Activated CD8-positive, alpha-beta T cell treated with anti-CD3 and anti-CD28 coated beads for 36 hours (primary cell): ENCODE results near the gene UBE3B. TPM values are rescaled to one million over a fixed set of nuclear protein-coding genes. Genes with fewer than 3 reads are reported as not detected.

ENCODE experiments used
- ATAC-seq: fragments of 200-7000 bp; cut with Tn5 transposase; one replicate; pipeline ENCODE4 v1.10.0; 2021; ENCODE audit warnings: mild to moderate bottlenecking, moderate library complexity
- CTCF ChIA-PET: fragments of 350-600 bp; sonication (Branson Sonifier 250); formaldehyde crosslinking; loops from one replicate; lab custom pipeline; 2021; ENCODE audit warnings: antibody characterized with exemption; lab: Charles Lee
- POLR2A ChIA-PET: fragments of 350-600 bp; sonication (Branson Sonifier 250); formaldehyde crosslinking; loops from one replicate; lab custom pipeline; 2021; ENCODE audit warnings: antibody characterized with exemption; lab: Charles Lee
- DNase-seq: peaks from one replicate; pipeline ENCODE4 v3.0.0-alpha.2; 2020
- H3K27ac Mint-ChIP-seq: one replicate; pipeline ENCODE4 v1.8.0; 2021; ENCODE audit warnings: mild to moderate bottlenecking, mixed read lengths
- H3K27me3 Mint-ChIP-seq: one replicate; pipeline ENCODE4 v1.8.0; 2021; ENCODE audit warnings: mixed read lengths
- H3K36me3 Mint-ChIP-seq: one replicate; pipeline ENCODE4 v1.8.0; 2021; ENCODE audit warnings: low read depth, mixed read lengths
- H3K4me1 Mint-ChIP-seq: one replicate; pipeline ENCODE4 v1.8.0; 2021; ENCODE audit warnings: low read depth, mixed read lengths
- H3K4me3 Mint-ChIP-seq: one replicate; pipeline ENCODE4 v1.8.0; 2021; ENCODE audit warnings: mild to moderate bottlenecking, moderate library complexity, mixed read lengths
- H3K9me3 Mint-ChIP-seq: one replicate; pipeline ENCODE4 v1.8.0; 2021; ENCODE audit warnings: mixed read lengths
- CTCF ChIP-seq: fragments of 200-600 bp; IDR thresholded peaks from one replicate; pipeline ENCODE4 v1.8.0; 2022; ENCODE audit warnings: antibody characterized with exemption, mild to moderate bottlenecking
- intact Hi-C: fragments of 100-400 bp; cut with micrococcal nuclease; formaldehyde crosslinking; loops from one replicate; pipeline ENCODE4 v1.10.0; 2022
- total RNA-seq, 2 experiments: library from RNA; stranded (reverse); gene quantifications; one replicate each; pipeline ENCODE4 v1.2.3, GENCODE V29; 2021

Gene UBE3B
- total RNA-seq, 2 experiments from 2014 or later = 22.5 to 24.9 TPM

DNA sequence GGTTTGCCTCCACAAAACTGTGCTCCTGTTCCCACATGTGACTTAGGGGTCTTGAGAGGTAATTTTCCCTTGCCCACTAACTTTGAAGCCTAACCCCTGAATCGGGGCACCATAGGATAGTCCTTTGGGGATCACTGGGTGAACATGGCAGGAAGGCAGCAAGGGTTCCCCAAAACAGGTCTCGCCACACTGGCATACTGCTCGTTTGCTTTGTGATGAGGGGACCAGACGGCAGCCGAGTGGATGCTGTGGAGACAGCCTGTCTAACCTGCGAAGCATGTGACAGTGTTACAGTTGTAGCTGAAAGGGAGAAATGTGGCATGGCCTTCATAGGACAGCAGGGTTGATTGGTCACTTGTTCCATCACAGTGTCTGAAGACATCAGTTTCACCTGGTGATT is 42.4 kb downstream of the UBE3B start:
- Mint-ChIP-seq H3K4me1 (no peaks in the 10 kb centered on the region), H3K9me3 (no peaks in the 10 kb centered on the region), H3K27ac (no peak overlapping the region), H3K27me3 (no peaks in the 10 kb centered on the region), H3K4me3 (no peak overlapping the region), H3K36me3 (peaks cover 22% of the 10 kb centered on the region)
- no peak for DNase-seq
- intact Hi-C loops = loop anchor here (5.0 kb wide), 1 partner anchor 258 kb away; no protein-coding TSS in a partner anchor
- ATAC-seq = no peak
- no peak for TF ChIP-seq CTCF
- POLR2A ChIA-PET = no interaction called here
- CTCF ChIA-PET = interaction anchor here (0.6 to 6.7 kb wide), 15 partner anchors 11 to 580 kb away, joined by 3 to 53 read pairs (median 3); partner anchors contain the start of gene MVK

- Mint-ChIP-seq H3K4me1 (no peaks in the 10 kb centered on the region), H3K4me3 (no peak overlapping the region), H3K27ac (no peak overlapping the region), H3K9me3 (no peaks in the 10 kb centered on the region), H3K36me3 (peaks cover 20% of the 10 kb centered on the region), H3K27me3 (no peaks in the 10 kb centered on the region)
- intact Hi-C loops = no loop called here
- ChIA-PET CTCF (interaction anchor here (2.6 to 6.7 kb wide), 2 partner anchors 254 to 323 kb away, joined by 9 to 53 read pairs; no protein-coding TSS in a partner anchor), POLR2A (no interaction called here)
- DNase-seq = no peak
- TF ChIP-seq CTCF = no peak
- ATAC-seq = no peak
These were observed 44.4 kb downstream of the UBE3B start for GRCh38 chr12:109521831-109522230.

- Mint-ChIP-seq H3K27me3 (no peaks in the 10 kb centered on the region), H3K27ac (no peak overlapping the region), H3K9me3 (no peaks in the 10 kb centered on the region), H3K4me1 (no peaks in the 10 kb centered on the region), H3K36me3 (peaks cover 12% of the 10 kb centered on the region), H3K4me3 (no peak overlapping the region)
- no peak for DNase-seq
- ATAC-seq = no peak
- no peak for TF ChIP-seq CTCF
- intact Hi-C loops = no loop called here
- ChIA-PET POLR2A (no interaction called here), CTCF (interaction anchor here (1.9 kb wide), 1 partner anchor 252 kb away, joined by 5 read pairs; no protein-coding TSS in a partner anchor)
These were observed 45.6 kb downstream of the UBE3B start for GRCh38 chr12:109523071-109523470.

DNA sequence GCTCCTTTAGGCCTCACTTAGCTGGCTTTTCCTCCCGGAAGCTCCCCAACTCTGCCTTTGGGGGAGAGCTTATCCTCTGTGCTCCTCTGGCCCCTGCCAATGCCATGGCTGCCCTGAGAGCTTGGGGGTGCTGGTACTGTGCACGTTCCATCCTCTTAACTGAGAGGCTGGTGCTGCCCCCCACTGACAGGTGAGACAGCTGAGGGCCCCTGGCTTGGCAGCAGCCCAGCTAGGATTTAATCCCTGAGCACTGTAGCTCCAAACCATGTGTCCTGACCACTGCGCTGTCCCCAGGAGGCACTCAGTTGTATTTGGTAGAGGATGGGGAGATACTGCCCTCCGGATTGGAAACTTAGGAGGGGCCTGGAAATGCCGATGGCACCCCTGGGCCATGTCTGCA is 46.1 kb downstream of the UBE3B start:
- DNase-seq (no peak), ATAC-seq (no peak)
- no peak for TF ChIP-seq CTCF
- POLR2A ChIA-PET = no interaction called here
- Mint-ChIP-seq H3K4me3 (no peak overlapping the region), H3K27ac (no peak overlapping the region), H3K27me3 (no peaks in the 10 kb centered on the region), H3K4me1 (no peaks in the 10 kb centered on the region), H3K36me3 (peaks cover 8% of the 10 kb centered on the region), H3K9me3 (no peaks in the 10 kb centered on the region)
- intact Hi-C loops = no loop called here
- CTCF ChIA-PET = interaction anchor here (1.9 kb wide), 1 partner anchor 252 kb away, joined by 5 read pairs; no protein-coding TSS in a partner anchor

DNA sequence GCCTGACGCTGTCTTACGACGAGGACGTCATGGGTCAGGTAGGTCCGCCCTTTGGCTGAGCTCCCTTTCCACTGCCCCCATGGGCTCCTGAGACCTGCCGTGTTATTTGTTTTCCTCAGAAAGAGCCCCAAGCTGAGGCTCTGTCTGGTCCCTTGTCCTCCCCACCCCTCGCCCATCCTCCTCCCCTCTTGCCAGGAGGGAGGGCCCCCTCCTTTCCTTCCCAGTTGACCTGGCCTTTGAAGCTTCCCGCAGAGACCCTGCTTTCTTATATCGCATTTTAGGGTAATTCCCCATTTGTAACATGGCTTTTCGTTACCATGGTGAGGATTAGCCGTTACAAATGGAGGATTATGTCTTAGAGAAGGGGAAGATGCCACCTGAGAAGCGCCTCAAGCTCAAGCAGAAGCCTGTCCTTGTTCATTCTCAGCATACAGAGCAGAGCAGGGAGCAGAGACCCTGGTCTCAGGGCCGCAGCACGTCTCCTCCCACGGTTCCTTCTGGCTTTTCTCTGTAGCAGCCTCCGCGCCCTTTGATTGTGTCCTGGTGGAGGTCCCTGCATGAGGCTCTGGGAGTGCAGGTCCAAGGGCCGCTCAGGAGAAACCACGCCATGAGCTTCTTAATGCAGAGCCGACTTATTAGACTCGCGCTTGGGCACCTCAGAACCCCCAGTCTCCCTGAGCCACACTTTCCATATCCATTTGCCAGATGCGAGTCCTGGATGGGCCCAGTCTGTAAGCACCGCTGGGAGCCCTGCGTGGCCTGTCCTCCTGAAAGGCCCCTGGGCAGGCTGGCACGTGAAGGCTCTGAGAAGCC is 47.2 kb downstream of the UBE3B start:
- ChIA-PET POLR2A (no interaction called here), CTCF (interaction anchor here (0.7 to 1.4 kb wide), 3 partner anchors 73 to 251 kb away, joined by 3 to 5 read pairs (median 4); no protein-coding TSS in a partner anchor)
- TF ChIP-seq CTCF = no peak
- no peak for DNase-seq
- ATAC-seq = no peak
- Mint-ChIP-seq H3K36me3 (peaks cover 4% of the 10 kb centered on the region), H3K27ac (no peak overlapping the region), H3K4me1 (no peaks in the 10 kb centered on the region), H3K27me3 (no peaks in the 10 kb centered on the region), H3K4me3 (no peak overlapping the region), H3K9me3 (no peaks in the 10 kb centered on the region)
- intact Hi-C loops = no loop called here
